Glutamatergic neuron (in vitro differentiated cells): ENCODE results near the gene SUSD2. TPM values are rescaled to one million over a fixed set of nuclear protein-coding genes. Genes with fewer than 3 reads are reported as not detected.
"Not testable (repeated sequence)": the region's sequence is repeated elsewhere in the genome, so short reads cannot be mapped to it uniquely, and the experiment has no call there.

ENCODE experiments used
- DNase-seq: peaks from one replicate; pipeline ENCODE4 v3.0.0; 2022
- H3K27ac Mint-ChIP-seq: one replicate; pipeline ENCODE4 v1.8.0; 2020; ENCODE audit warnings: mild to moderate bottlenecking, mixed read lengths, inconsistent platforms; ENCODE audit not compliant: unreplicated experiment
- H3K27me3 Mint-ChIP-seq: one replicate; pipeline ENCODE4 v1.8.0; 2020; ENCODE audit warnings: mild to moderate bottlenecking, moderate library complexity, mixed read lengths, inconsistent platforms; ENCODE audit not compliant: unreplicated experiment
- H3K36me3 Mint-ChIP-seq: one replicate; pipeline ENCODE4 v1.8.0; 2020; ENCODE audit warnings: mild to moderate bottlenecking, mixed read lengths, inconsistent platforms; ENCODE audit not compliant: unreplicated experiment
- H3K4me1 Mint-ChIP-seq: one replicate; pipeline ENCODE4 v1.8.0; 2020; ENCODE audit warnings: mild to moderate bottlenecking, low read depth, mixed read lengths, inconsistent platforms; ENCODE audit not compliant: unreplicated experiment
- H3K4me3 Mint-ChIP-seq: one replicate; pipeline ENCODE4 v1.8.0; 2020; ENCODE audit warnings: mild to moderate bottlenecking, mixed read lengths, inconsistent platforms; ENCODE audit not compliant: unreplicated experiment
- H3K9me3 Mint-ChIP-seq: one replicate; pipeline ENCODE4 v1.8.0; 2020; ENCODE audit warnings: mild to moderate bottlenecking, moderate library complexity, mixed read lengths, inconsistent platforms; ENCODE audit not compliant: unreplicated experiment
- total RNA-seq: library from RNA; stranded (reverse); fragmentation: NEBNext Ultra II Directional; extraction: Animal tissue kit (Norgen Biotek cat#: 25700); gene quantifications from one replicate; pipeline ENCODE4 v1.2.1, GENCODE V29; 2021; ENCODE audit not compliant: unreplicated experiment
- TF ChIP-seq, protein P1 (sequence below): fragments of 200-600 bp; sonication (generic); IDR thresholded peaks from one replicate; pipeline ENCODE4 v1.5.0; 2021; ENCODE audit not compliant: partially characterized antibody, unreplicated experiment

The SUSD2 gene
- total RNA-seq, 1 donor from 2014 or later: 123 TPM

DNA sequence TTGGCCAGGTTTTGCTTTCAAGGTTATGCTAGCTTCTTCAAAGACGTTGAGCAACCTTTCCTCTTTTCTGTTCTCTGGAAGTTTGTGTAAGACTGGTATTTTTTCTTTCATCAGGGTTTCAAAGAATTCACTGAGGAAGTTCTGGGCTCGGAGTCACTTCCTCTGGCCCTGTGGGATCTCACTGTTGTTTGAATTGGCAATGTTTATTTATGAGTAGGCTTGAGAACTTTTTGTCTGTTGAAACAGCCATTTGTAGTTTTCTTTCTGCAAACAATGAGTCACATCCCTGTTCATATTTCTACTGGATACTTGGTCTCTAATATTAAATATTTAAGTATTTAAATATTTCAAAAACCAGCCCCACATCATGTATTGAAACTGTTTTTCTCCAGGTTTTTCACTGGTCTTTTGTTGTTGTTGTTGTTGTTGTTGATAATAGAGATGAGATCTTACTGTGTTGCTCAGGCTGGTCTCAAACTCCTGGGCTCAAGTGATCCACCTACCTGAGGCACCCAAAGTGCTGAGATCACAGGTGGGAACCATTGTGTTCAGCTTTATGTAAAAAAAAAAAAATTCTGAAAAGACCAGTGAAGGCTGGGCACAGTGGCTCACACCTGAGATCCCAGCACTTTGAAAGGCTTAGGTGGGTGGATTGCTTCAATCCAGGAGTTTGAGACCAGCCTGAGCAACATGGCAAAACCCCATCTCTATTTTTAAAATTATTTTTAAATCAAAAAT is 26.9 kb downstream of the SUSD2 start:
- no peak overlapping the region for H3K27ac Mint-ChIP-seq
- DNase-seq: no peak
- TF ChIP-seq, protein P1, sequence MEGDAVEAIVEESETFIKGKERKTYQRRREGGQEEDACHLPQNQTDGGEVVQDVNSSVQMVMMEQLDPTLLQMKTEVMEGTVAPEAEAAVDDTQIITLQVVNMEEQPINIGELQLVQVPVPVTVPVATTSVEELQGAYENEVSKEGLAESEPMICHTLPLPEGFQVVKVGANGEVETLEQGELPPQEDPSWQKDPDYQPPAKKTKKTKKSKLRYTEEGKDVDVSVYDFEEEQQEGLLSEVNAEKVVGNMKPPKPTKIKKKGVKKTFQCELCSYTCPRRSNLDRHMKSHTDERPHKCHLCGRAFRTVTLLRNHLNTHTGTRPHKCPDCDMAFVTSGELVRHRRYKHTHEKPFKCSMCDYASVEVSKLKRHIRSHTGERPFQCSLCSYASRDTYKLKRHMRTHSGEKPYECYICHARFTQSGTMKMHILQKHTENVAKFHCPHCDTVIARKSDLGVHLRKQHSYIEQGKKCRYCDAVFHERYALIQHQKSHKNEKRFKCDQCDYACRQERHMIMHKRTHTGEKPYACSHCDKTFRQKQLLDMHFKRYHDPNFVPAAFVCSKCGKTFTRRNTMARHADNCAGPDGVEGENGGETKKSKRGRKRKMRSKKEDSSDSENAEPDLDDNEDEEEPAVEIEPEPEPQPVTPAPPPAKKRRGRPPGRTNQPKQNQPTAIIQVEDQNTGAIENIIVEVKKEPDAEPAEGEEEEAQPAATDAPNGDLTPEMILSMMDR: no peak
- no peak overlapping the region for H3K4me3 Mint-ChIP-seq
- H3K9me3 Mint-ChIP-seq: no peaks in the 10 kb centered on the region
- peaks cover 13% of the 10 kb centered on the region for H3K4me1 Mint-ChIP-seq
- H3K27me3 Mint-ChIP-seq: no peaks in the 10 kb centered on the region
- no peaks in the 10 kb centered on the region for H3K36me3 Mint-ChIP-seq

DNA sequence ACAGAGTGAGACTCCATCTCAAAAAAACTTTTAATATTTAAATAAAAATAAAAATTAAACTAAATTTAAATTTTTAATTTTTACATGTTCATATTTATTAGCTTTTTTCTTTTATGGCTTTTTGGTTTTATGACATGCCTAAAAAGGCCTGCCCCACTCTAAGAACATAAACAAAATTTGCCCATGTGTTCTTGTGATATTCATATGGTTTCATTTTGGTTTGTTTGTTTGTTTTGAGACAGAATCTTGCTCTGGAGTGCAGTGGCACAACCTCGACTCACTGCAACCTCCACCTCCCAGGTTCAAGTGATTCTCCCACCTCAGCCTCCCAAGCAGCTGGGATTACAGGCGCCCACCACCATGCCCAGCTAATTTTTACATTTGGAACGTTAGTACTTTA is 27.7 kb downstream of the SUSD2 start:
- Mint-ChIP-seq H3K36me3 (no peaks in the 10 kb centered on the region), H3K4me3 (no peak overlapping the region), H3K9me3 (no peaks in the 10 kb centered on the region), H3K27me3 (no peaks in the 10 kb centered on the region), H3K27ac (no peak overlapping the region), H3K4me1 (peaks cover 13% of the 10 kb centered on the region)
- TF ChIP-seq, protein P1: no peak
- DNase-seq: no peak

DNA sequence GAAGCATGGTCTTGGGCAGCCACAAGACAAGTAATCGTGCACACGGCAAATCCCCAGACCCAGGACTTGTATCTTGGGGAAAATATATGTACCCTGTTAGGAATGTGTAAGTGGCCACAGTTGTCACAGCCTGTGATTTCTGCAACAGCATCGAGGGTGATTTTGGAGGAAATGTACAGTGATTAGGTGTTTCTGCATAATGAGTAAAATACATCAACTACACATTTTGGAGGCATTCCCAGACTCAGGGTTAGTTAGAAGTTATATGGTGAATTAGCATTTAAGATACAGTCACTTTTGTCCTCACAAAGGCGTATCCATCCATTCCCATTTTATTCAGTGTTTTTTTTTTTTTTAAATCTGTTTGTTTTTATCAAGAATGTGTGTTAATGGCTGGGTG is 28.4 kb downstream of the SUSD2 start:
- Mint-ChIP-seq H3K27me3 (no peaks in the 10 kb centered on the region), H3K36me3 (peaks cover 3% of the 10 kb centered on the region), H3K27ac (no peak overlapping the region), H3K9me3 (no peaks in the 10 kb centered on the region), H3K4me1 (peaks cover 17% of the 10 kb centered on the region), H3K4me3 (no peak overlapping the region)
- TF ChIP-seq, protein P1: no peak
- no peak for DNase-seq

DNA sequence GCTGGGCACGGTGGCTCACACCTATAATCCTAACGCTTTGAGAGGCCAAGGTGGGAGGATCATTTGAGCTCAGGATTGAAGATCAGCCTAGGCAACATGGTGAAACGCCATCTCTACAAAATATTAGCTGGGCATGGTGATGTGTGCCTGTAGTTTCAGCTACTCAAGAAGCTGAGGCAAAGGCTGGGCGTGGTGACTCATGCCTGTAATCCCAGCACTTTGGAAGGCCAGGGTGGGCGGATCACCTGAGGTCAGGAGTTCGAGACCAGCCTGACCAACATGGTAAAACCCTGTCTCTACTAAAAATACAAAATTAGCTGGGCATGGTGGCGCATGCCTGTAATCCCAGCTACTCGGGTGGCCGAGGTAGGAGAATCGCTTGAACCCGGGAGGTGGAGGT is 29.1 kb downstream of the SUSD2 start:
- H3K27ac Mint-ChIP-seq, H3K4me3 Mint-ChIP-seq, H3K36me3 Mint-ChIP-seq, DNase-seq, H3K27me3 Mint-ChIP-seq, H3K9me3 Mint-ChIP-seq: not testable (repeated sequence)
- H3K4me1 Mint-ChIP-seq: peaks cover 17% of the 10 kb centered on the region

DNA sequence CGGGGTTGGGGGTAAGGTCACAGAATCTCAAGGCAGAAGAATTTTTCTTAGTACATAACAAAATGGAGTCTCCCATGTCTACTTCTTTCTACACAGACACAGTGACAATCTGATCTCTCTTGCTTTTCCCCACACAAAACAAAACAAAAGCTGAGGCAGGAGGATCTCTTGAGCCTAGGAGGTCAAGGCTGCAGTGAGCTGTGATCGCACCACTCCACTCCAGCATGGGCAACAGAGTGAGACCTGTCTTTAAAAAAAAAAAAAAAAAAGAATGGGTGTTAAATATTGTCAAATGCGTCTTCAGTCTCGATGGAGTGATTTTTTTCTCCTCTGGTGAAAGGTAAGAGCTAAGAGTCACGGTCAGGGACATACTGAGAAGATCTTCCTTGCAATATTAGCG is 30.4 kb downstream of the SUSD2 start:
- H3K27me3 Mint-ChIP-seq, H3K4me1 Mint-ChIP-seq, H3K9me3 Mint-ChIP-seq, H3K36me3 Mint-ChIP-seq, DNase-seq: not testable (repeated sequence)
- peak overlapping the region; percentile 13 for H3K4me3 Mint-ChIP-seq
- peak overlapping the region; percentile 73 for H3K27ac Mint-ChIP-seq

DNA sequence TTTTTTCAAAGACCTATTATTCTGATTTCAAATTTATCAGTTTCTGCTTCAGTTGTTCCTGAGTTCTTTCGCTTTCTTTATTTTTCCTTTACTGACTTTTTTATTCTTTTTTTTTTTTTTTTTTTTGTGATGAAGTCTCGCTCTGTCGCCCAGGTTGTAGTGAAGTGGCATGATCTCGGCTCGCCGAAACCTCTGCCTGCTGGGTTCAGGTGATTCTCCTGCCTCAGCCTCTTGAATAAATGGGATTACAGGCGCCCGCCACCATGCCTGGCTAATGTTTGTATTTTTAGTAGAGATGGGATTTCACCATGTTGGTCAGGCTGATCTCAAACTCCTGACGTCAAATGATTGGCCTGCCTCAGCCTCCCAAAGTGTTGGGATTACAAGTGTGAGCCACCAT is 31.8 kb downstream of the SUSD2 start:
- H3K27ac Mint-ChIP-seq, H3K27me3 Mint-ChIP-seq, H3K4me3 Mint-ChIP-seq, H3K4me1 Mint-ChIP-seq, H3K9me3 Mint-ChIP-seq, DNase-seq, H3K36me3 Mint-ChIP-seq: not testable (repeated sequence)
